Thyroid gland (tissue), 4 donors: ENCODE measurements around the gene SIGLEC6. TPM values are rescaled to one million over a fixed set of nuclear protein-coding genes. Genes with fewer than 3 reads are reported as not detected.

Experiments
- DNase-seq, 2 donors: peaks; one replicate each; pipeline ENCODE4 v3.0.0-alpha.2; 2019
- H3K27ac ChIP-seq, 3 donors: fragments of 200-600 bp; sonication (generic); 1 replicate in 2 of 3; 2 replicates in 1 of 3; pipeline ENCODE4 v1.5.1; 2016 to 2019; ENCODE audit warnings: mild to moderate bottlenecking in 1 of 3, moderate library complexity in 1 of 3
- H3K27me3 ChIP-seq: fragments of 200-600 bp; sonication (generic); one replicate; pipeline ENCODE4 v1.5.1; 2019
- H3K36me3 ChIP-seq, 2 donors: fragments of 200-600 bp; sonication (generic); one replicate each; pipeline ENCODE4 v1.5.1; 2016 to 2019
- H3K4me1 ChIP-seq, 2 donors: fragments of 200-600 bp; sonication (generic); one replicate each; pipeline ENCODE4 v1.5.1; 2017 to 2019
- H3K4me3 ChIP-seq, 3 donors: fragments of 200-600 bp; sonication (generic); replicated peaks in 1 of 3; 1 replicate in 2 of 3; 2 replicates in 1 of 3; pipeline ENCODE4 v1.5.1; 2016; ENCODE audit warnings: mild to moderate bottlenecking in 1 of 3
- H3K9me3 ChIP-seq: fragments of 200-600 bp; sonication (generic); one replicate; pipeline ENCODE4 v1.5.1; 2017
- CTCF ChIP-seq, 6 experiments: fragments of 200-600 bp in 3 of 6; fragments of 450-650 bp in 3 of 6; sonication (generic) in 3 of 6; IDR thresholded peaks; one replicate each; pipeline ENCODE4 v1.5.1; 2016 to 2019; ENCODE audit warnings: antibody characterized with exemption in 6 of 6, mild to moderate bottlenecking in 2 of 6, inconsistent platforms in 1 of 6, moderate library complexity in 1 of 6
- POLR2A ChIP-seq, 2 donors: fragments of 450-650 bp; IDR thresholded peaks; one replicate each; pipeline ENCODE4 v1.6.1; 2017; ENCODE audit warnings: antibody characterized with exemption in 2 of 2, mild to moderate bottlenecking in 2 of 2, moderate library complexity in 1 of 2
- WGBS, 2 donors: methylation state at CpG; one replicate each; pipeline ENCODE4 v1.1.5; 2017; 5-methylcytosine and 5-hydroxymethylcytosine counted together
- intact Hi-C: fragments of 100-400 bp; cut with DNase I; formaldehyde crosslinking; loops from one replicate; pipeline ENCODE4 v1.15.1; 2023
- total RNA-seq, 4 donors: library from RNA; depleted of rRNA; stranded (reverse); fragments of >200 nt; gene quantifications; one replicate each; pipeline ENCODE4 v1.2.3, GENCODE V29; 2016

The SIGLEC6 gene
- total RNA-seq, 4 donors from 2014 or later, result not detected

GRCh38 chr19:51529301-51529700 is 2.2 kb downstream of the SIGLEC6 start:
- intact Hi-C loops, result no loop called here
- Histone ChIP-seq H3K9me3 (no peaks in the 10 kb centered on the region), H3K27me3 (no peaks in the 10 kb centered on the region), H3K4me3 (no peak overlapping the region), H3K36me3 (no peaks in the 10 kb centered on the region), H3K4me1 (no peaks in the 10 kb centered on the region), H3K27ac (no peak overlapping the region)
- DNase-seq, result no peak
- 47 to 73% methylated on average over 2 of the region's 2 CpGs for WGBS, 2 donors
- TF ChIP-seq POLR2A (IDR thresholded peaks at IDR 0.05), result no peak
- no peak for TF ChIP-seq CTCF (IDR thresholded peaks at IDR 0.05)

DNA sequence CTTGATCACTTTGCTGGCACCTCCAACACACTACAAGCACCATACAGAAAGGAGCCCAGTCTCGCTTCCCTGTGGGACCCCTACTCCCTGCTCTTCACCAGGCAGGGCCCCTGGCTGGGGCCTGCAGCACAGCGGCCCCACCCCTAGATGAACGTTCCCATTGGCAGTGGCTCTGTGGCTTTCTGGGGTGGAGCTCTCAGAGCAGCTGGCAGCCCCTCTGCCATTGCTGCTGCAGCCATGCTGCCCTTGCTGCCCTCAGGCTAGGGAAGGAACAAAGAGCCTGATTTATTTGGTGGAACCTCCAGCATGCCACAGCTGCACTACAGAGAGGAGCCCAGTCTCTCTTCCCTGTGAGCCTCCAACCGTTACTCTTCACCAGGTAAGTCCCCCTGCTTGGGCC is 5.8 kb downstream of the SIGLEC6 start:
- no peak overlapping the region for H3K27ac ChIP-seq
- no peaks in the 10 kb centered on the region for H3K27me3 ChIP-seq
- intact Hi-C loops, result no loop called here
- H3K9me3 ChIP-seq, result no peaks in the 10 kb centered on the region
- no peaks in the 10 kb centered on the region for H3K36me3 ChIP-seq
- TF ChIP-seq POLR2A (IDR thresholded peaks at IDR 0.05) (no peak), CTCF (IDR thresholded peaks at IDR 0.05) (no peak)
- no peak overlapping the region for H3K4me3 ChIP-seq
- no peak for DNase-seq
- H3K4me1 ChIP-seq, result no peaks in the 10 kb centered on the region
- 33 to 58% methylated on average over 1 to 4 of the region's 4 CpGs for WGBS, 2 donors

DNA sequence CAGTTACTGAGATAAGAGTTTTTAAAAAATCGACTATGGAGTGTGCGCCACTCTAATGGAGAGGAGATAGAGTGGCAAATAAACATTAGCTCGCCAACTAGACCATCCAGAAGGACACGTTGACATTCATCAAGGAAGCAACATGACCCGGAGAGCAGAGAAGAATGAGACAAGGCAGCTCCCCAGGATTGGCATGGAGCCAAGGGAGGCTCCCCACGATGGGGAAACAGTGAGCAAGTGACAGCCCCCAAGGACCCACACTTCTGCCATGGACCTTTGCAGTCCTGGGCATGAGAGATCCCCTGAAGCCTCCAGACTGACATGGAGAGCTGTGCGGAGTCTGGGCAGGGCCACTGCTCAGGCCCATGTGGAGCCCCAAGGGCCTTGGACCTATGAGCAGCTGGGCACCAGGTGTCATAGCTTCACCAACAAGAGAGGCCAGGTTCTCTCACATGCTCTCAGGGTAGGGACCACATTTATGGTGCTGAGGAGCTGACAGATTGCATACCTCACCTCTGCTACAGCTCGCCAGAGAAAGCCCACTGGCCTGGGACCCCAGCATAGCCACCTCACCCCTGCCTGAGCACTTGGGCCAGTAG is 6.7 kb downstream of the SIGLEC6 start:
- intact Hi-C loops, result no loop called here
- H3K4me3 ChIP-seq, result no peak overlapping the region
- H3K9me3 ChIP-seq, result no peaks in the 10 kb centered on the region
- no peaks in the 10 kb centered on the region for H3K27me3 ChIP-seq
- no peak overlapping the region for H3K27ac ChIP-seq
- no peaks in the 10 kb centered on the region for H3K36me3 ChIP-seq
- no peak for TF ChIP-seq POLR2A (IDR thresholded peaks at IDR 0.05)
- TF ChIP-seq CTCF (IDR thresholded peaks at IDR 0.05), result no peak
- WGBS, 2 donors, result 59 to 69% methylated on average over 7 to 8 of the region's 8 CpGs
- H3K4me1 ChIP-seq, result no peaks in the 10 kb centered on the region
- no peak for DNase-seq

GRCh38 chr19:51521781-51522180 is 9.7 kb downstream of the SIGLEC6 start:
- no peak for DNase-seq
- WGBS, 2 donors, result 43 to 47% methylated on average over 2 of the region's 2 CpGs
- TF ChIP-seq CTCF (IDR thresholded peaks at IDR 0.05) (no peak), POLR2A (IDR thresholded peaks at IDR 0.05) (no peak)
- intact Hi-C loops, result no loop called here
- Histone ChIP-seq H3K9me3 (no peaks in the 10 kb centered on the region), H3K4me3 (no peak overlapping the region), H3K27me3 (no peaks in the 10 kb centered on the region), H3K36me3 (no peaks in the 10 kb centered on the region), H3K4me1 (no peaks in the 10 kb centered on the region), H3K27ac (no peak overlapping the region)

DNA sequence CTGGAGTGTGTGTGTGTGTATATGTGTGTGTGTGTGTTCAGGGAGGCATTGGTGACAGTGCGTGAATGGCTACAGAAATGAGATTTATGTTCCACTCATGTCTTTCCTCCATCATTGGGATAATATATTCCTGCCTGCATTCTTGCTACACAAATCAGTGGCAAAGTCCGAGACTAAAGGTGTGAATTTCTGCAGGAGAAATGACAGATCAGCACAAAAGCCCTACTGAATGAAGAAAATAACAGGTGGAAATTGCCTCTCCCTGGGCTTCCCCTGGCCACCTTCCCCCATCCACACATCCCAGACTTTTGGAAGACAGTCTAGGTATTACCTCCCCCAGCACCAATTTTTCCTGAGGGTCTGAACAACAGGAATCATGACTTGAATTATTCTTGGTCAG is 10.1 kb downstream of the SIGLEC6 start:
- TF ChIP-seq POLR2A (IDR thresholded peaks at IDR 0.05), result no peak
- no peak for TF ChIP-seq CTCF (IDR thresholded peaks at IDR 0.05)
- Histone ChIP-seq H3K36me3 (no peaks in the 10 kb centered on the region), H3K4me1 (no peaks in the 10 kb centered on the region), H3K9me3 (no peaks in the 10 kb centered on the region), H3K27ac (no peak overlapping the region), H3K27me3 (no peaks in the 10 kb centered on the region), H3K4me3 (no peak overlapping the region)
- 79 to 85% methylated on average over 2 of the region's 2 CpGs for WGBS, 2 donors
- DNase-seq, result no peak
- intact Hi-C loops, result no loop called here
